Nephron (organoid): ENCODE data around the gene ZNF682.
"Not testable (repeated sequence)": the region's sequence is repeated elsewhere in the genome, so short reads cannot be mapped to it uniquely, and the experiment has no call there.

Experiments used
- H3K27ac Mint-ChIP-seq, 3 experiments: 2 replicates each; pipeline ENCODE4 v1.8.0; 2020; ENCODE audit warnings: mixed read lengths in 3 of 3, mild to moderate bottlenecking in 2 of 3, moderate library complexity in 1 of 3
- H3K27me3 Mint-ChIP-seq: 2 replicates; pipeline ENCODE4 v1.8.0; 2021; ENCODE audit warnings: low read depth, mild to moderate bottlenecking, moderate library complexity, mixed read lengths
- H3K36me3 Mint-ChIP-seq: 2 replicates; pipeline ENCODE4 v1.8.0; 2020; ENCODE audit warnings: low read depth, mixed read lengths
- H3K4me1 Mint-ChIP-seq: 2 replicates; pipeline ENCODE4 v1.8.0; 2020; ENCODE audit warnings: mixed read lengths
- H3K4me3 Mint-ChIP-seq, 3 experiments: 2 replicates each; pipeline ENCODE4 v1.8.0; 2020; ENCODE audit warnings: mild to moderate bottlenecking in 3 of 3, mixed read lengths in 3 of 3, moderate library complexity in 2 of 3
- H3K9me3 Mint-ChIP-seq: 2 replicates; pipeline ENCODE4 v1.8.0; 2020; ENCODE audit warnings: mixed read lengths
- TF ChIP-seq, protein P1 (sequence below), 3 experiments: fragments of 200-600 bp; sonication (generic); IDR thresholded peaks; one replicate each; pipeline ENCODE4 v1.5.0; 2021; ENCODE audit warnings: antibody characterized with exemption in 3 of 3; ENCODE audit not compliant: unreplicated experiment in 3 of 3

ZNF682 gene

DNA sequence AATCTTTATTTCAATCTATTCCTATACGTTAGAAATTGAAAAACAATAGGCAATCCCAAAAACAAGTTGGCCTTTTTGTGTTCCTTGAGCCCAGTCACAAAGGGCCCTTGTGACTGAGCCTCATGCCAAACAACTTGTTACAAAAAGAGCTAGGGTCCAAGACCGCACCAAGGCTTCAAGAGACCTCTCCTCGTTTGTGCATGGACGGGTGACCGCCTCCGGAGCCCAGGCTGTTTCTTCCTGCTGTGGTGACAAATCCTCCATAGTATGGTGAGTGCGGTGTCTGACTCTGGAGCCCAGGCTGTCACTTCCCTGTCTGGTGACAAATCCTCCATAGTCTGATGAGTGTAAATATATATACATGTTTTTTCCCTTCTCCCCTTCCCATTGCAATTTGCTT lies 74.9 kb downstream of the ZNF682 start:
- peaks cover 4% of the 10 kb centered on the region for H3K27me3 Mint-ChIP-seq
- TF ChIP-seq, protein P1, sequence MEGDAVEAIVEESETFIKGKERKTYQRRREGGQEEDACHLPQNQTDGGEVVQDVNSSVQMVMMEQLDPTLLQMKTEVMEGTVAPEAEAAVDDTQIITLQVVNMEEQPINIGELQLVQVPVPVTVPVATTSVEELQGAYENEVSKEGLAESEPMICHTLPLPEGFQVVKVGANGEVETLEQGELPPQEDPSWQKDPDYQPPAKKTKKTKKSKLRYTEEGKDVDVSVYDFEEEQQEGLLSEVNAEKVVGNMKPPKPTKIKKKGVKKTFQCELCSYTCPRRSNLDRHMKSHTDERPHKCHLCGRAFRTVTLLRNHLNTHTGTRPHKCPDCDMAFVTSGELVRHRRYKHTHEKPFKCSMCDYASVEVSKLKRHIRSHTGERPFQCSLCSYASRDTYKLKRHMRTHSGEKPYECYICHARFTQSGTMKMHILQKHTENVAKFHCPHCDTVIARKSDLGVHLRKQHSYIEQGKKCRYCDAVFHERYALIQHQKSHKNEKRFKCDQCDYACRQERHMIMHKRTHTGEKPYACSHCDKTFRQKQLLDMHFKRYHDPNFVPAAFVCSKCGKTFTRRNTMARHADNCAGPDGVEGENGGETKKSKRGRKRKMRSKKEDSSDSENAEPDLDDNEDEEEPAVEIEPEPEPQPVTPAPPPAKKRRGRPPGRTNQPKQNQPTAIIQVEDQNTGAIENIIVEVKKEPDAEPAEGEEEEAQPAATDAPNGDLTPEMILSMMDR (IDR thresholded peaks at IDR 0.05; ENCODE audit: unreplicated experiment in 3 of 3), result no peak
- H3K9me3 Mint-ChIP-seq, result peaks cover 28% of the 10 kb centered on the region
- H3K4me3 Mint-ChIP-seq, result no peak overlapping the region
- H3K36me3 Mint-ChIP-seq, result no peaks in the 10 kb centered on the region
- no peaks in the 10 kb centered on the region for H3K4me1 Mint-ChIP-seq
- no peak overlapping the region for H3K27ac Mint-ChIP-seq

DNA sequence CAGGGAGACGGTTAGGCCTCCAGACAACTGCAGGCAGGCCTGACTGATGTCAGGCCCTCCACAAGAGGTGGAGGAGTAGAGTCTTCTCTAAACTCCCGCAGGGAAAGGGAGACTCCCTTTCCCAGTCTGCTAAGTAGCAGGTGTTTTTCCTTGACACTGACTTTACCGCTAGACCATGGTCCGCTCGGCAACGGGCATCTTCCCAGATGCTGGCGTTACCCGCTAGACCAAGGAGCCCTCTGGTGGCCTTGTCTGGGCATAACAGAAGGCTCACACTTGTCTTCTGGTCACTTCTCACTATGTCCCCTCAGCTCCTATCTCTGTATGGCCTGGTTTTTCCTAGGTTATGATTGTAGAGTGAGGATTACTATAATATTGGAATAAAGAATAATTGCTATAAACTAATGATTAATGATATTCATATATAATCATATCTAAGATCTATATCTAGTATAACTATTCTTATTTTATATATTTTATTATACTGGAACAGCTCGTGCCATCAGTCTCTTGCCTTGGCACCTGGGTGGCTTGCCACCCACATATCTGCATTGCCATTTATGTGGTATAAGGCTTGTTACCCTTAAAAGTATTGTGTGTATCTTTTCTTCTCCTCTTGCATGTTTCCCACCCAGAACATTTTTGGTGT lies 80.0 kb downstream of the ZNF682 start:
- TF ChIP-seq, protein P1 (IDR thresholded peaks at IDR 0.05; ENCODE audit: unreplicated experiment in 3 of 3), result peak; percentile 58 to 70 (median 66)
- H3K36me3 Mint-ChIP-seq, H3K9me3 Mint-ChIP-seq, H3K4me3 Mint-ChIP-seq, H3K27ac Mint-ChIP-seq, H3K4me1 Mint-ChIP-seq: not testable (repeated sequence)
- H3K27me3 Mint-ChIP-seq, result peaks cover 12% of the 10 kb centered on the region

DNA sequence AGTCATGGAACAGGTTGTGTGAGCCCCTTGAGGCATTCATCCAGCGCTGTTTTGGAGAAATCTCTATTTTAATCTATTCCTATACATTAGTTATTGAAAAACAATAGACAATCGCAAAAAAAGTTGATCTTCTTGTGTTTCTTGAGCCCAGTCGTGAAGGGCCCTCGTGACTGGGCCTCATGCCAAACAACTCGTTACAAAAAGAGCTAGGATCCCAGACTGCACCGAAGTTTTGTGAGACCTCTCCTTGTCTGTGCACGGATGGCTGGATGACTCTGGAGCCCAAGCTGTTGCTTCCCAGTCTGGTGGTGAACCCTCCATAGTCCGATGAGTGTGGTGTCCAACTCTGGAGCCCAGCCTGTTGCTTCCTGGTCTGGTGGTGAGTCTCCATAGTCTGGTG lies 81.5 kb downstream of the ZNF682 start:
- H3K4me1 Mint-ChIP-seq, H3K36me3 Mint-ChIP-seq, H3K27ac Mint-ChIP-seq, H3K4me3 Mint-ChIP-seq, H3K9me3 Mint-ChIP-seq: not testable (repeated sequence)
- peaks cover 14% of the 10 kb centered on the region for H3K27me3 Mint-ChIP-seq

DNA sequence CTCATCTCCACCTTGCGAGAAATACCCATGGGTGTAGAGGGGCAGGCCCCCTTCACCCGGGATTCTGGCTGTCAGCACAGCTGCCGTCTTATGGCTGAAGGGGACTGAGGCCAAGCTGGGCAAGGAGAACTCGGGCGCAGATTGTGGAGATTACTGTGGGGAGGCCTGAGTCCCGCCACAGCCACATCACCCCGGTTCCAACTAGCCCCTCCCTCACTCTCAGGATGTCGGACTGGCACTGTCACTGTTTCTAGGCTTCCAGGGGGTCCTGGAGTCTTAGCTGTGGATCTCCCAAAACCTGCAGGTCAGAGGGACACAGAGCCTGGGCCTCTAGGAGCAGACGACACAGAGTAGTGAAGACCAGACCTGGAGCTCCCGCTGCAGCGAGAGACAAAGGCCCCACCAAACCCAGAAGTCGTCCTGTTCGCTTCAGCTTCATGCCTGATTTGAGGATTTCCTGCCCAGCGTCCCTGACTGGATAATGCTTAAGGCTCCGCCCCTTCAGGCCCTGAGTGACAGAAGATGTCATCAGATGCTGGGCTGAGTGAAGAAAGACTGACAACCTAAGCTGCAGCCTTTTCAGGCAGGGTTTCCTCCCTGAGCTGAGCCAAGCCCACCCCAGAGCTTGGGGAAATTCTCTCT lies 82.8 kb downstream of the ZNF682 start:
- H3K4me3 Mint-ChIP-seq, result no peak overlapping the region
- TF ChIP-seq, protein P1 (IDR thresholded peaks at IDR 0.05; ENCODE audit: unreplicated experiment in 3 of 3), result no peak
- H3K36me3 Mint-ChIP-seq, result no peaks in the 10 kb centered on the region
- H3K27ac Mint-ChIP-seq, result no peak overlapping the region
- H3K27me3 Mint-ChIP-seq, result peaks cover 14% of the 10 kb centered on the region
- no peaks in the 10 kb centered on the region for H3K4me1 Mint-ChIP-seq
- no peaks in the 10 kb centered on the region for H3K9me3 Mint-ChIP-seq

DNA sequence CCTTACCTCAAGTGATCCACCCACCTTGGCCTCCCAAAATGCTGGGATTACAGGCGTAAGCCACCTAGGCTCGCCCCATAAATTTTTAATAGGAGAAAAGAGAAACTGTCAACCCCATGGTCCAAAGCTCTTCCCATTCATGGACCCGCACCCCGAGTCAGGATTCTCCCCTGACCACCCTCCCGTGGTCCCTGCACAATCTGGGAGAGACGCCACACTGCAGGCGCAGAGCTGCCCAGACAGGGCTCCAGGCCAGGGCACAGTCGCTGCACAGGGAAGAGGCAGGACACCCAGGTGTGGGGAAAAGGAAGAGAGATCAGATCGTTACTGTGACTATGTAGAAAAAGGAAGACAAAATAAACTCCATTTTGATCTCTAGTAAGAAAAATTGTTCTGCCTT lies 84.1 kb downstream of the ZNF682 start:
- TF ChIP-seq, protein P1 (IDR thresholded peaks at IDR 0.05; ENCODE audit: unreplicated experiment in 3 of 3), result no peak
- peaks cover 14% of the 10 kb centered on the region for H3K27me3 Mint-ChIP-seq

More for the DNA sequence above, 84.1 kb downstream of the ZNF682 start:
- H3K4me1 Mint-ChIP-seq, result no peaks in the 10 kb centered on the region
- no peaks in the 10 kb centered on the region for H3K9me3 Mint-ChIP-seq
- no peaks in the 10 kb centered on the region for H3K36me3 Mint-ChIP-seq
- no peak overlapping the region for H3K4me3 Mint-ChIP-seq
- no peak overlapping the region for H3K27ac Mint-ChIP-seq
